ENCODE results near the gene SNX10. TPM values are rescaled to one million over a fixed set of nuclear protein-coding genes. Genes with fewer than 3 reads are reported as not detected.

Gene SNX10
- total and polyA plus RNA-seq, 2 of the 4 experiments (the other 2 are of a cell fraction) = not detected

GRCh38 chr7:26390016-26390415, 98.4 kb downstream of the SNX10 start:
- H3K4me2 ChIP-seq (ENCODE audit: low read depth, low read length) = no peak overlapping the region
- H3K27me3 ChIP-seq (ENCODE audit: control insufficient read depth, insufficient read depth, low read length) = peaks cover 7% of the 10 kb centered on the region
- DNase-seq (no peak), ATAC-seq (ENCODE audit: low read depth) (no peak)
- no peak overlapping the region for H4K8ac ChIP-seq (ENCODE audit: low read depth in 2 of 2, low read length in 2 of 2)
- no TSS peak for BruUV-seq (replicated peaks)
- no peak overlapping the region for H2AFZ ChIP-seq (replicated peaks; ENCODE audit: low read length, poor library complexity)
- in situ Hi-C loops (cut with MboI; ENCODE audit: low sequenced_read_pairs) (no loop called here), dilution Hi-C loops (cut with HindIII; ENCODE audit: low sequenced_read_pairs, unreplicated experiment) (no loop called here), intact Hi-C loops (cut with micrococcal nuclease) (no loop called here)
- no peak overlapping the region for H3K23ac ChIP-seq (ENCODE audit: low read depth, low read length)
- ChIA-PET CTCF (interaction anchor here (1.8 kb wide), 1 partner anchor 20 kb away, joined by 4 read pairs; no protein-coding TSS in a partner anchor), POLR2A (ENCODE audit: unreplicated experiment) (no interaction called here)
- no peaks in the 10 kb centered on the region for H3K36me3 ChIP-seq (ENCODE audit: control insufficient read depth, insufficient read depth, low read length)
- H3K27ac ChIP-seq (ENCODE audit: insufficient read depth, low read length) = no peak overlapping the region
- no peak overlapping the region for H2AK9ac ChIP-seq (replicated peaks; ENCODE audit: low read depth, low read length, poor library complexity)
- no peak overlapping the region for H3K18ac ChIP-seq (ENCODE audit: low read depth, low read length)
- H2BK120ac ChIP-seq (ENCODE audit: low read depth, low read length) = no peak overlapping the region
- no peak overlapping the region for H3K14ac ChIP-seq (replicated peaks; ENCODE audit: low read depth, low read length)
- no peaks in the 10 kb centered on the region for H3K9me1 ChIP-seq (ENCODE audit: insufficient read depth, low read length)
- no peak for TF ChIP-seq POLR2A (IDR thresholded peaks at IDR 0.05; ENCODE audit: low read depth, low read length)
- H3K4ac ChIP-seq (ENCODE audit: low read depth, low read length) = no peak overlapping the region
- no peak overlapping the region for H2BK20ac ChIP-seq (ENCODE audit: low read depth, low read length)
- H2BK15ac ChIP-seq (ENCODE audit: low read depth, low read length) = no peak overlapping the region
- no peak overlapping the region for H2BK5ac ChIP-seq (ENCODE audit: low read depth, low read length, poor library complexity, severe bottlenecking)
- H3K4me1 ChIP-seq (ENCODE audit: control insufficient read depth, insufficient read depth, low read length) = no peaks in the 10 kb centered on the region
- H4K5ac ChIP-seq (ENCODE audit: low read depth, low read length) = no peak overlapping the region
- WGBS, 2 experiments (ENCODE audit: extremely low coverage in 2 of 2, insufficient read length in 1 of 2) = 38% methylated on average over 1 of the region's 2 CpGs; no CpG with 5 or more reads in 1 of the 2 experiments
- no peak overlapping the region for H3K56ac ChIP-seq (ENCODE audit: extremely low read depth, insufficient read depth, low read length)
- no peaks in the 10 kb centered on the region for H3K79me1 ChIP-seq (ENCODE audit: low read depth in 1 of 2, low read length in 2 of 2)
- no peak overlapping the region for H3K9ac ChIP-seq (ENCODE audit: low read depth, low read length)
- H4K91ac ChIP-seq (ENCODE audit: insufficient read depth, low read depth, low read length) = no peak overlapping the region
- no peak overlapping the region for H3K4me3 ChIP-seq (ENCODE audit: insufficient read depth, low read depth, low read length)
- no peaks in the 10 kb centered on the region for H3K9me3 ChIP-seq (ENCODE audit: control insufficient read depth, insufficient read depth, low read length)
- no peak overlapping the region for H2AK5ac ChIP-seq (ENCODE audit: low read depth, low read length)
- no peaks in the 10 kb centered on the region for H4K20me1 ChIP-seq (ENCODE audit: insufficient read depth, low read length)

Measured in IMR-90 (cell line).